ENCODE data around the gene CAB39.

- no peak for TF ChIP-seq CTCF (conservative IDR thresholded peaks at IDR 0.05 in 1 of 2, IDR thresholded peaks at IDR 0.05 in 1 of 2; ENCODE audit: low read depth in 1 of 2, low read length in 2 of 2)
- no peak for TF ChIP-seq EZH2 (IDR thresholded peaks at IDR 0.05; ENCODE audit: low read length, missing control alignments)
Observed at GRCh38 chr2:230827774-230828271, 115.2 kb downstream of the CAB39 start.

Measured in fibroblast of lung (primary cell).